Retinal pigment epithelial cell (primary cell): Measurements from ENCODE around the gene MYRF.

Source experiments
- DNase-seq: peaks from one replicate; pipeline ENCODE4 v3.0.0-alpha.2; 2010; ENCODE audit warnings: low read depth
- H3K4me3 ChIP-seq: 2 replicates; pipeline ENCODE4 v1.5.1; 2011; ENCODE audit warnings: mild to moderate bottlenecking, low read length, control low read depth, moderate library complexity
- CTCF ChIP-seq: conservative IDR thresholded peaks from 2 replicates; pipeline ENCODE4 v1.5.1; 2011; ENCODE audit warnings: low read depth, low read length, control low read depth, inconsistent platforms

Gene MYRF

GRCh38 chr11:61836193-61836592 is 83.8 kb downstream of the MYRF start:
- TF ChIP-seq CTCF, result no peak
- H3K4me3 ChIP-seq, result no peak overlapping the region
- no peak for DNase-seq

- DNase-seq, result no peak
- TF ChIP-seq CTCF, result no peak
- no peak overlapping the region for H3K4me3 ChIP-seq
Observed at GRCh38 chr11:61837411-61838005, 85.1 kb downstream of the MYRF start.
